ENCODE results near the gene SPIRE2. TPM values are rescaled to one million over a fixed set of nuclear protein-coding genes. Genes with fewer than 3 reads are reported as not detected.

SPIRE2 gene
- total RNA-seq, 3 donors from 2014 or later (not counting 1 experiment from before 2014, with no cell fraction given) = 4.5 to 8.7 (median 6.5) TPM

DNA sequence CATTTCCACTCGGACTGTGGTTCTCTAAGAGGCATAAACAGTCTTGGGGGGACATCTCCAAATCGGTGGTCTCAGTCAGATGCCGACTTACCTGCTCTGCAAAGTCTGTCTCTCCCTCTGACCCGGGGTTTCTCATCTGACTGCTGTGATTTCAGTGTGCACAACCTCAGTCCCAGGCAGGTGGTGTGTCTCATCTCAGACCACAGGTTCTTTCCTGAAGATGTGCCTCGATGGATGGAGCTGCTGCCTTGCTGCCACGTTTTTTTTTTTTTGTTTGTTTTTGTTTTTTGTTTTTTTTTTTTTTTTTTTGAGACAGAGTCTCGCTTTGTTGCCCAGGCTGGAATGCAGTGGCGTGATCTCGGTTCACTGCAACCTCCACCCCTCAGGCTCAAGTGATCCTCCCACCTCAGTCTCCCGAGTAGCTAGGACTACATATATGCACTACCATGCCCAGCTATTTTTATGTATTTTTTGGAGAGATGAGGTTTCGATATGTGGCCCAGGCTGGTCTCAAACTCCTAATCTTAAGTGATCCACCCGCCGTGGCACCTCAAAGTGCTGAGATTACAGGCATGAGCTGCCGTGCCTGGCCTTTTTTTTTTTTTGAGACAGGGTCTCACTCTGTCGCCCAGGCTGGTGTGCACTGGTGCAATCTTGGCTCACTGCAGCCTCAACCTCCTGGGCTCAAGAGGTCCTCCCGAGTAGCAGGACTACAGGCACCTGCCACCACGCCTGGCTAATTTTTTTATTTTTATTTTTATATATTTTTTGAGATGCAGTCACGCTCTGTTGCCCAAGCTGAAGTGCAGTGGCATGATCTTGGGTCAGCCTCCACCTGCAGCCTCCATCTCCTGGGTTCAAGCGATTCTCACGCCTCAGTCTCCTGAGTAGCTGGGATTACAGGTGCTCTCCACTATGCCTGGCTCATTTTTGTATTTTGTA lies 15.4 kb downstream of the SPIRE2 start:
- H3K36me3 Mint-ChIP-seq = no peaks in the 10 kb centered on the region
- H3K9me3 ChIP-seq (ENCODE audit: control insufficient read depth, insufficient read depth, low read length) = no peaks in the 10 kb centered on the region
- no peak overlapping the region for H3K4me3 Mint-ChIP-seq
- H3K4me1 Mint-ChIP-seq = peaks cover 25 to 26% of the 10 kb centered on the region in 2 donors
- WGBS (ENCODE audit: insufficient coverage) = 84% methylated on average over 15 of the region's 20 CpGs
- no peaks in the 10 kb centered on the region for H3K27me3 Mint-ChIP-seq (ENCODE audit: low read depth in 2 of 2)
- H3K27me3 ChIP-seq (ENCODE audit: control insufficient read depth, insufficient read depth, low read length) = no peaks in the 10 kb centered on the region
- peaks cover 49% of the 10 kb centered on the region for H3K4me1 ChIP-seq (ENCODE audit: control insufficient read depth, insufficient read depth, low read length)
- ATAC-seq = no peak
- intact Hi-C loops (cut with micrococcal nuclease) = no loop called here
- H3K27ac ChIP-seq (ENCODE audit: low read length) = no peak overlapping the region
- TF ChIP-seq, protein P1, sequence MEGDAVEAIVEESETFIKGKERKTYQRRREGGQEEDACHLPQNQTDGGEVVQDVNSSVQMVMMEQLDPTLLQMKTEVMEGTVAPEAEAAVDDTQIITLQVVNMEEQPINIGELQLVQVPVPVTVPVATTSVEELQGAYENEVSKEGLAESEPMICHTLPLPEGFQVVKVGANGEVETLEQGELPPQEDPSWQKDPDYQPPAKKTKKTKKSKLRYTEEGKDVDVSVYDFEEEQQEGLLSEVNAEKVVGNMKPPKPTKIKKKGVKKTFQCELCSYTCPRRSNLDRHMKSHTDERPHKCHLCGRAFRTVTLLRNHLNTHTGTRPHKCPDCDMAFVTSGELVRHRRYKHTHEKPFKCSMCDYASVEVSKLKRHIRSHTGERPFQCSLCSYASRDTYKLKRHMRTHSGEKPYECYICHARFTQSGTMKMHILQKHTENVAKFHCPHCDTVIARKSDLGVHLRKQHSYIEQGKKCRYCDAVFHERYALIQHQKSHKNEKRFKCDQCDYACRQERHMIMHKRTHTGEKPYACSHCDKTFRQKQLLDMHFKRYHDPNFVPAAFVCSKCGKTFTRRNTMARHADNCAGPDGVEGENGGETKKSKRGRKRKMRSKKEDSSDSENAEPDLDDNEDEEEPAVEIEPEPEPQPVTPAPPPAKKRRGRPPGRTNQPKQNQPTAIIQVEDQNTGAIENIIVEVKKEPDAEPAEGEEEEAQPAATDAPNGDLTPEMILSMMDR (IDR thresholded peaks at IDR 0.05) = no peak
- H3K27ac Mint-ChIP-seq = no peak overlapping the region
- H3K4me3 ChIP-seq (ENCODE audit: low read length) = no peak overlapping the region
- DNase-seq = no peak
- no peaks in the 10 kb centered on the region for H3K9me3 Mint-ChIP-seq
- no peaks in the 10 kb centered on the region for H3K36me3 ChIP-seq (ENCODE audit: control insufficient read depth, insufficient read depth, low read length)

GRCh38 chr16:89844739-89845339 lies 16.6 kb downstream of the SPIRE2 start:
- TF ChIP-seq, protein P1 (IDR thresholded peaks at IDR 0.05) = no peak
- Mint-ChIP-seq H3K27me3 (ENCODE audit: low read depth in 2 of 2) (no peaks in the 10 kb centered on the region), H3K27ac (peak overlapping the region; percentile 78 to 80), H3K4me1 (peaks cover 24 to 25% of the 10 kb centered on the region in 2 donors), H3K36me3 (no peaks in the 10 kb centered on the region), H3K9me3 (no peaks in the 10 kb centered on the region), H3K4me3 (peak overlapping the region; percentile 88)
- H3K36me3 ChIP-seq (ENCODE audit: control insufficient read depth, insufficient read depth, low read length) = no peaks in the 10 kb centered on the region
- intact Hi-C loops (cut with micrococcal nuclease) = no loop called here
- no peaks in the 10 kb centered on the region for H3K27me3 ChIP-seq (ENCODE audit: control insufficient read depth, insufficient read depth, low read length)
- peaks cover 39% of the 10 kb centered on the region for H3K4me1 ChIP-seq (ENCODE audit: control insufficient read depth, insufficient read depth, low read length)
- 77% methylated on average over 9 of the region's 13 CpGs for WGBS (ENCODE audit: insufficient coverage)
- no peak for ATAC-seq
- DNase-seq = no peak
- H3K9me3 ChIP-seq (ENCODE audit: control insufficient read depth, insufficient read depth, low read length) = no peaks in the 10 kb centered on the region
- no peak overlapping the region for H3K27ac ChIP-seq (ENCODE audit: low read length)
- H3K4me3 ChIP-seq (ENCODE audit: low read length) = no peak overlapping the region

DNA sequence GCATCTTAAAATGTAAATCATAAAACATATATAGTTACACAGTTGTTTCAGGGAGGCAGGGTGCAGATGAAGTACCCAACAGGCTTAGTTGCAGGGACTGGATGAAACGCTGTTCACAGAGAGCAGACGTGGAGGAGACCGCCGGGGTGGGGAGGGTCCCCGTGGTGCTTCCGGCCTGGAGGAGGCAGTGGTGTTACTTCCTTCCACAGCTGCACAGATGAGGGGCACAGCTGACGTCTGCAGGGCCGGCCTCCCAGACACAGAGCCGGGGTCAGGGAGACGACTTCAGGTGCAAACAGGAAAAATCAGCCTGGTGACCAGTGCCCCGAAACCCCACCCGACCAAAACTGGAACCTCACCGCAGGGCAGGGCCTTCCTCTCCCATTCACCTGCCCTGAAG lies 17.1 kb downstream of the SPIRE2 start:
- H3K27me3 ChIP-seq (ENCODE audit: control insufficient read depth, insufficient read depth, low read length) = no peaks in the 10 kb centered on the region
- TF ChIP-seq, protein P1 (IDR thresholded peaks at IDR 0.05) = no peak
- H3K4me3 Mint-ChIP-seq = peak overlapping the region; percentile 88
- peak overlapping the region; percentile 78 to 80 for H3K27ac Mint-ChIP-seq
- peaks cover 34% of the 10 kb centered on the region for H3K4me1 ChIP-seq (ENCODE audit: control insufficient read depth, insufficient read depth, low read length)
- no peaks in the 10 kb centered on the region for H3K36me3 Mint-ChIP-seq
- no peaks in the 10 kb centered on the region for H3K27me3 Mint-ChIP-seq (ENCODE audit: low read depth in 2 of 2)
- no peaks in the 10 kb centered on the region for H3K36me3 ChIP-seq (ENCODE audit: control insufficient read depth, insufficient read depth, low read length)
- intact Hi-C loops (cut with micrococcal nuclease) = no loop called here
- peak in 1 of 2 donors; percentile 40 for DNase-seq
- H3K4me3 ChIP-seq (ENCODE audit: low read length) = no peak overlapping the region
- 7% methylated on average over 13 of the region's 13 CpGs for WGBS (ENCODE audit: insufficient coverage)
- peaks cover 24 to 25% of the 10 kb centered on the region in 2 donors for H3K4me1 Mint-ChIP-seq
- H3K9me3 ChIP-seq (ENCODE audit: control insufficient read depth, insufficient read depth, low read length) = no peaks in the 10 kb centered on the region
- peak; percentile 46 to 66 (median 60) for ATAC-seq
- no peaks in the 10 kb centered on the region for H3K9me3 Mint-ChIP-seq
- peak overlapping the region; percentile 37 for H3K27ac ChIP-seq (ENCODE audit: low read length)
